ENCODE data around the gene IRX3.

DNA sequence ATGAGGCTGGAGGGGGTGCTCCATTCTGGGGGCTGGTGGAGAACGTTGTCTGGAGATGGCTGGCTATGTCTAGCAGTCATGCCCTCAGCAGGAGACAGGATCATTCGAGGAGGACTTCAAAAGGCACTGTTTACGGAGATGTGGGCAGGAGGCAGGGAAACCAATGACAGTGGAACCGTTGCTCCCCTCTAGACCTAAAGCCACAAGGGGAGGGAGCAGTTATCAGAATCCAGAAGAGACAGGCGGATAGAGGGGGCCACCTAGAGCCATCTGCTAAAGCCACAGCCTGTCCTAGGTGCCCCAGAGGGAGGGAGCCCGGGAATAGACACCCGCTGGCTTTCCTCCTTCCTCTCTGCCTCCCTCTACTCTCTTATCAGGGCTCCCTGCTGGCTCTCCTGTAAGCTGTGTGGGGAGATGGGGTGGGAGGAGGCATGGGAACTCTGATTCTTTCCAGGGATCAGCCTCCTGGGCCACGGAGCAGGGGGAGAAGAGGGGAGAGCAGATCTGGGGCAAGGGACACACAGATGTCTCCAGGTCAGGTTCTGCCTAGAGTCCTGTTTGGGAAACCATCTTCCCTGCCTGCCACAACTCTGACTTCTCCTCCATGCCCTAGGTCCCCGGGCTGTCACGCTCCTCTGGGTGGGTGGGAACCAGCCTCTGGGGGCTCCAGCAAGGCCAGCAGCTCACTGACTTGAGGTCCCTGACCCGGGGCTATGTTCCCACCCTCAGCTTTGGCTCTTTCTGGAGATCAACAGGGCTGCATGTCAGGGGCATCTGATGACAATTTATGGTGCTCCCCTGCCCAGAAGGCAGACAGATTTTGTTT is 42.3 kb downstream of the IRX3 start:
- TF ChIP-seq, protein P1, sequence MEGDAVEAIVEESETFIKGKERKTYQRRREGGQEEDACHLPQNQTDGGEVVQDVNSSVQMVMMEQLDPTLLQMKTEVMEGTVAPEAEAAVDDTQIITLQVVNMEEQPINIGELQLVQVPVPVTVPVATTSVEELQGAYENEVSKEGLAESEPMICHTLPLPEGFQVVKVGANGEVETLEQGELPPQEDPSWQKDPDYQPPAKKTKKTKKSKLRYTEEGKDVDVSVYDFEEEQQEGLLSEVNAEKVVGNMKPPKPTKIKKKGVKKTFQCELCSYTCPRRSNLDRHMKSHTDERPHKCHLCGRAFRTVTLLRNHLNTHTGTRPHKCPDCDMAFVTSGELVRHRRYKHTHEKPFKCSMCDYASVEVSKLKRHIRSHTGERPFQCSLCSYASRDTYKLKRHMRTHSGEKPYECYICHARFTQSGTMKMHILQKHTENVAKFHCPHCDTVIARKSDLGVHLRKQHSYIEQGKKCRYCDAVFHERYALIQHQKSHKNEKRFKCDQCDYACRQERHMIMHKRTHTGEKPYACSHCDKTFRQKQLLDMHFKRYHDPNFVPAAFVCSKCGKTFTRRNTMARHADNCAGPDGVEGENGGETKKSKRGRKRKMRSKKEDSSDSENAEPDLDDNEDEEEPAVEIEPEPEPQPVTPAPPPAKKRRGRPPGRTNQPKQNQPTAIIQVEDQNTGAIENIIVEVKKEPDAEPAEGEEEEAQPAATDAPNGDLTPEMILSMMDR (IDR thresholded peaks at IDR 0.05): no peak
- no peak for TF ChIP-seq POLR2AphosphoS5 (IDR thresholded peaks at IDR 0.05)

Data from prostate gland (tissue), 2 donors.